HUES64 (cell line): ENCODE data around the gene SERTAD1.
"Not testable (repeated sequence)": the region's sequence is repeated elsewhere in the genome, so short reads cannot be mapped to it uniquely, and the experiment has no call there.

ENCODE experiments used
- H3K27ac ChIP-seq: 2 replicates; pipeline ENCODE4 v1.7.0; 2013; ENCODE audit warnings: low read depth, low read length, inconsistent platforms
- H3K27me3 ChIP-seq: 2 replicates; pipeline ENCODE4 v1.6.1; 2013; ENCODE audit warnings: mild to moderate bottlenecking, low read length; ENCODE audit not compliant: insufficient read depth
- H3K36me3 ChIP-seq: 2 replicates; pipeline ENCODE4 v1.6.1; 2013; ENCODE audit warnings: mild to moderate bottlenecking, low read length; ENCODE audit not compliant: insufficient read depth
- H3K4me1 ChIP-seq: 2 replicates; pipeline ENCODE4 v1.6.1; 2013; ENCODE audit warnings: mild to moderate bottlenecking, low read length, moderate library complexity; ENCODE audit not compliant: insufficient read depth
- H3K4me3 ChIP-seq: 2 replicates; pipeline ENCODE4 v1.5.1; 2013; ENCODE audit warnings: mild to moderate bottlenecking, low read length, moderate library complexity
- H3K9ac ChIP-seq: 2 replicates; pipeline ENCODE4 v1.6.1; 2013; ENCODE audit warnings: mild to moderate bottlenecking, low read depth, low read length
- H3K9me3 ChIP-seq: 2 replicates; pipeline ENCODE4 v1.6.1; 2013; ENCODE audit warnings: low read depth, low read length; ENCODE audit not compliant: insufficient read depth
- WGBS: fragments of 150-250, 120-280 bp; methylation state at CpG from one replicate; pipeline ENCODE4 v1.1.7; 2013; ENCODE audit warnings: missing lambda C conversion rate; 5-methylcytosine and 5-hydroxymethylcytosine counted together

The SERTAD1 gene

GRCh38 chr19:40464059-40465024 is 38.5 kb upstream of the SERTAD1 start:
- H3K27me3 ChIP-seq, result peaks cover 39% of the 10 kb centered on the region
- peak overlapping the region; percentile 74 for H3K4me3 ChIP-seq
- H3K27ac ChIP-seq, result peak overlapping the region; percentile 43; the same call in 1 of the 2 replicates
- H3K4me1 ChIP-seq, result peaks cover 6% of the 10 kb centered on the region; the same call in 1 of the 2 replicates
- WGBS, result 49% methylated on average over 10 of the region's 11 CpGs
- H3K9ac ChIP-seq, result no peak overlapping the region
- H3K9me3 ChIP-seq, result no peaks in the 10 kb centered on the region
- no peaks in the 10 kb centered on the region for H3K36me3 ChIP-seq

- H3K9me3 ChIP-seq, H3K4me1 ChIP-seq, H3K27ac ChIP-seq, H3K9ac ChIP-seq, H3K4me3 ChIP-seq, H3K36me3 ChIP-seq: not testable (repeated sequence)
- peaks cover 34% of the 10 kb centered on the region for H3K27me3 ChIP-seq
- whole genome bisulfite sequencing, result 88% methylated on average over 12 of the region's 12 CpGs
These were observed 37.8 kb upstream of the SERTAD1 start for GRCh38 chr19:40463587-40464037.

- Histone ChIP-seq H3K27ac (no peak overlapping the region), H3K4me1 (peaks cover 6% of the 10 kb centered on the region; the same call in 1 of the 2 replicates), H3K9me3 (no peaks in the 10 kb centered on the region), H3K9ac (no peak overlapping the region), H3K27me3 (peaks cover 16% of the 10 kb centered on the region), H3K36me3 (no peaks in the 10 kb centered on the region), H3K4me3 (no peak overlapping the region)
- WGBS, result 82% methylated on average over 7 of the region's 7 CpGs
These were observed 36.0 kb upstream of the SERTAD1 start for GRCh38 chr19:40461669-40462221.

- Histone ChIP-seq H3K9me3 (no peaks in the 10 kb centered on the region), H3K27me3 (peaks cover 7% of the 10 kb centered on the region; the same call in 1 of the 2 replicates), H3K36me3 (0 out of 2 replicates have a peak, but pooled peaks cover 4% of the 10 kb centered on the region), H3K4me3 (no peak overlapping the region), H3K9ac (no peak overlapping the region), H3K4me1 (peaks cover 6% of the 10 kb centered on the region; the same call in 1 of the 2 replicates), H3K27ac (no peak overlapping the region)
- 96% methylated on average over 3 of the region's 3 CpGs for WGBS
These were observed 34.4 kb upstream of the SERTAD1 start for GRCh38 chr19:40460185-40460584.

DNA sequence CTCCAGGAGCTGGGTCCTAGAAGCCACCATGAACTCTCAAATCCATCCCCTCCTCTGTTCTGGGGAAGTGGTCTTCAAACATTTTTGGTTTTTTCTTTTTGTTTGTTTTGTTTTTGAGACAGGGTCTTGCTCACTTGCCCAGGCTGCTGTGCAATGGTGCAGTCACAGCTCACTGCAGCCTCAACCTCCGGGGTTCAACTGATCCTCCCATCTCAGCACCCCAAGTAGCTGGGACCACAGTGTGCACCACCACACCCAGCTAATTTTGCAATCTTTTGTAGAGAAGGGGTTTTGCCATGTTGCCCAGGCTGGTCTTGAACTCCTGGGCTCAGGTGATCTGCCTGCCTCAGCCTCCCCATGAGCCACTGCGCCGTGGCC is 32.8 kb upstream of the SERTAD1 start:
- Histone ChIP-seq H3K4me3 (no peak overlapping the region), H3K9ac (no peak overlapping the region), H3K9me3 (no peaks in the 10 kb centered on the region), H3K27ac (no peak overlapping the region), H3K36me3 (0 out of 2 replicates have a peak, but pooled peaks cover 4% of the 10 kb centered on the region), H3K4me1 (no peaks in the 10 kb centered on the region), H3K27me3 (no peaks in the 10 kb centered on the region)
- 95% methylated on average over 3 of the region's 3 CpGs for WGBS

- H3K4me3 ChIP-seq, result no peak overlapping the region
- no peaks in the 10 kb centered on the region for H3K4me1 ChIP-seq
- no peaks in the 10 kb centered on the region for H3K27me3 ChIP-seq
- no peak overlapping the region for H3K27ac ChIP-seq
- WGBS, result 93% methylated on average over 27 of the region's 27 CpGs
- no peaks in the 10 kb centered on the region for H3K9me3 ChIP-seq
- no peak overlapping the region for H3K9ac ChIP-seq
- H3K36me3 ChIP-seq, result 0 out of 2 replicates have a peak, but pooled peaks cover 4% of the 10 kb centered on the region
These were observed 32.3 kb upstream of the SERTAD1 start for GRCh38 chr19:40457953-40458596.

- H3K9ac ChIP-seq, result no peak overlapping the region
- H3K9me3 ChIP-seq, result no peaks in the 10 kb centered on the region
- no peaks in the 10 kb centered on the region for H3K4me1 ChIP-seq
- WGBS, result 95% methylated on average over 5 of the region's 5 CpGs
- no peak overlapping the region for H3K4me3 ChIP-seq
- H3K27ac ChIP-seq, result no peak overlapping the region
- H3K36me3 ChIP-seq, result 0 out of 2 replicates have a peak, but pooled peaks cover 4% of the 10 kb centered on the region
- no peaks in the 10 kb centered on the region for H3K27me3 ChIP-seq
These were observed 31.3 kb upstream of the SERTAD1 start for GRCh38 chr19:40457048-40457447.

GRCh38 chr19:40453943-40454342 is 28.2 kb upstream of the SERTAD1 start:
- WGBS, result 92% methylated on average over 6 of the region's 6 CpGs
- H3K4me1 ChIP-seq, result not testable (repeated sequence)

DNA sequence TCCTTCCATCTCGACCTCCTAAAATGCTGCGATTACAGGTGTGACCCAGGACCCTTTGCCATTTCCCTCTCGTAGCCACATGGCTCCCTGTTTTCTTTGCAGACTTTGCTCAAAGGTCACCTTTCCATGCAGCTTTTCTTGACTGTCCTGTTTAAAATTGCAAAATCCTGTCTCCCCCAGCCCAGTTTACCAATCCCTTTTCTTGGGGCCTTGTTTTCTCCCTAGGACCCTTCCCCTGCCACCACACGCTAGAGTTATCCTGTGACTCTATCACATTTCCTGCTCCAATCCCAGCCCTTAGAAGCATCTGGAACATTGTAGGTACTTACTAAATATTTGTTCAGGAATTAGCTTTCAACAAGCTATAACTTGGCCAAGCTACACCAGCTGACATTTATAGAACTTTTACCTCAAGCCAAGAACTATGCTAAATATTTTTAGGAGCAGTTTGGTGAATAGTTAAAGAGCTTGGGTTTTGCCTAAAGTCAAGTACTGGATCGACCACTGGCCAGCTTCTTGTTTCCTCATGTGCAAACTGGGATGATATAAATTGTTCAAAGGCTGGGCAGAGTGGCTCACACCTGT is 27.5 kb upstream of the SERTAD1 start:
- H3K27me3 ChIP-seq, result no peaks in the 10 kb centered on the region
- H3K27ac ChIP-seq, result no peak overlapping the region
- H3K36me3 ChIP-seq, result peaks cover 6% of the 10 kb centered on the region; the same call in 1 of the 2 replicates
- no peaks in the 10 kb centered on the region; the same call in 1 of the 2 replicates for H3K4me1 ChIP-seq
- H3K4me3 ChIP-seq, result no peak overlapping the region
- H3K9ac ChIP-seq, result no peak overlapping the region
- 93% methylated on average over 5 of the region's 5 CpGs for WGBS
- H3K9me3 ChIP-seq, result no peaks in the 10 kb centered on the region

More at GRCh38 chr19:40453943-40454342, 28.2 kb upstream of the SERTAD1 start:
- H3K27me3 ChIP-seq, H3K4me3 ChIP-seq, H3K36me3 ChIP-seq, H3K27ac ChIP-seq, H3K9me3 ChIP-seq, H3K9ac ChIP-seq: not testable (repeated sequence)

- 83% methylated on average over 5 of the region's 5 CpGs for WGBS
- H3K36me3 ChIP-seq, result peaks cover 6% of the 10 kb centered on the region; the same call in 1 of the 2 replicates
- no peaks in the 10 kb centered on the region; the same call in 1 of the 2 replicates for H3K4me1 ChIP-seq
- no peak overlapping the region for H3K27ac ChIP-seq
- H3K9ac ChIP-seq, result no peak overlapping the region
- H3K4me3 ChIP-seq, result no peak overlapping the region
- no peaks in the 10 kb centered on the region for H3K9me3 ChIP-seq
- H3K27me3 ChIP-seq, result no peaks in the 10 kb centered on the region
These were observed 26.2 kb upstream of the SERTAD1 start for GRCh38 chr19:40452016-40452415.
